NK-92 (cell line): Measurements from ENCODE around the gene PTPRE.

Source experiments
- DNase-seq: peaks from one replicate; lab custom pipeline; 2025; ENCODE audit not compliant: unreplicated experiment; lab: John Stamatoyannopoulos, UW

The PTPRE gene

GRCh38 chr10:128056303-128057050 is 149.6 kb downstream of the PTPRE start:
- DNase-seq, result no peak

- no peak for DNase-seq
These were observed 151.3 kb downstream of the PTPRE start for GRCh38 chr10:128058106-128058749.

GRCh38 chr10:128058750-128059134 is 151.8 kb downstream of the PTPRE start:
- DNase-seq, result no peak

DNA sequence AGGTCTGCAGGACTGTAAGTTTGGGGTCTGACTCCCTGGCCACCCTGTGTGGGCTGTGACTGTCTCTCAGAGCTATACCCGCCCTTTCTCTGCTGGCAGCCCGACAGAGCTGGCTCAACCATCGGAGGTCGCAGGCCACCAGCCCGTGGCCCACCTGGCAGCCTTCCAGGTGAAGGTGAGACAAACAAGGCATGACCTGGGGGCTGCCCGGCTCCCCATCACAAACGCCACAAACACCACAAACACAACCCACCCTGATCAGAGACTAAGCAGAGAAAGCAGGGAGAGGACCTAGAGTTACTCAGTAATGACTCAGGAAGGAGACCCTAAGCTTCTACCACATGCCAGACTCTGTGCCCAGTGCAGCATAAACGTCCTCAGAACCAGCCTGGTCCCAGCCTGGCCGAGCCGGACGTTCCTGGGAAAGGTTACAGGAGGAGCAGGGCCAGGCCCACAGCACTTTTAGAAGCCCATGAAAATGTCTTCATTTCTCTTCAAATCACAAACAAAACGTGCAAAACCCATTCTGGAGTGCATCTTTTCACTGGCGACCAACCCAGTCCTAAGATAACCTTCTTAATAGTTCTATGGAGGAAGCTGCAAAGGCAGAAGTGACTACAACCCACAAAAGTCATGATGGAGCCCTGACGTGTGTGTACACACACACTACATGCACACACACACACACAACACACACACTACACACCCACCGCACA is 152.5 kb downstream of the PTPRE start:
- DNase-seq, result no peak

DNA sequence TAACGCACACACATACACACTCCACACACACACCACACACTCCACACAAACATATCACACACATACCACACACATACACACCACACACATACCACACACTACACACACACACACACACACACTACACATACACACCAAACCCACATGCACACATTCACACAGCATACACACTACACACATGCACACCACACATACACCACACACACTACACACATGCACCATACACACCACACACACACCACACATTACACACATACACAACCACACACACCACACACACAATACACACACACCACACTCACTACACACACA is 153.0 kb downstream of the PTPRE start:
- DNase-seq, result no peak

DNA sequence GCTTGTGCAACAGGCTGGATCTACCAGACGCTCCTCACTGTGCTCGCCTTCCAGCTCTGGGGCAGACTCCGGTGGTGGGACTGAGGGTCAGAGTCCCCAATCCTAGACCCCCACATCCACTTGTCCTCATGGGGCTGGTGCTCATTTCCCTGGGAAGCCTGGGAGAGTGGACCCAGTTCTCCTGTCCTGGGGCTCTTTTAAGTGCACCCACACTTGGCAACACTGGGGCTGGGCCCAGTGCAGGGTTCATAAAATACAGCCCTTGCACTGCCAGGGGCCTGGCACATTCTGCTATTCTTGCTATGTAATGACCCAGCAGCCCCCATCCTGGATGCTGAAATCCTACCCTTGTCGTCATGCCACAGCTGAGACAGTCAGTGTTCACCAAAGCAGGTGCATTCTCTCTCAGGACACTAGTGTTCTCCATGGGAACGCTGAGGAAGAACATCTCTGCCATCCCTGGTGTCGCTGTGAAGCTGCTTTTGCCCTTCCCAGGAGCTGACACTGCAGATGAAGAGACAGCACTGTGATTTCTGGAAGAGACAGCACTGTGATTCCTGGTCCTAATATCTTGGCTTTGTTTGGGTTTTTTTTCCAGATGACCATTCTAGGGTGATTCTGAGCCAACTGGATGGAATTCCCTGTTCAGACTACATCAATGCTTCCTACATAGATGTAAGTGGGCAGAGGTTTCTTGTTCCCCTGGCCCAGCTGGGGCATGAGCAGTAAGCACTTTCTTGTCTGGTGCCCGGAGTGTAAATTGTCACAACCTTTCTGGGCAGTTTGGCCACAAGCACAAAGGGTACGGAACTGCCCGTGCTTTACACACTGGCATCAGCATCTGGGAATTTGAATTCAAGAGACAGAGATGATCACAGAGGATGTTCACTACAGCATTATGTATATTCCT is 153.7 kb downstream of the PTPRE start:
- no peak for DNase-seq

DNA sequence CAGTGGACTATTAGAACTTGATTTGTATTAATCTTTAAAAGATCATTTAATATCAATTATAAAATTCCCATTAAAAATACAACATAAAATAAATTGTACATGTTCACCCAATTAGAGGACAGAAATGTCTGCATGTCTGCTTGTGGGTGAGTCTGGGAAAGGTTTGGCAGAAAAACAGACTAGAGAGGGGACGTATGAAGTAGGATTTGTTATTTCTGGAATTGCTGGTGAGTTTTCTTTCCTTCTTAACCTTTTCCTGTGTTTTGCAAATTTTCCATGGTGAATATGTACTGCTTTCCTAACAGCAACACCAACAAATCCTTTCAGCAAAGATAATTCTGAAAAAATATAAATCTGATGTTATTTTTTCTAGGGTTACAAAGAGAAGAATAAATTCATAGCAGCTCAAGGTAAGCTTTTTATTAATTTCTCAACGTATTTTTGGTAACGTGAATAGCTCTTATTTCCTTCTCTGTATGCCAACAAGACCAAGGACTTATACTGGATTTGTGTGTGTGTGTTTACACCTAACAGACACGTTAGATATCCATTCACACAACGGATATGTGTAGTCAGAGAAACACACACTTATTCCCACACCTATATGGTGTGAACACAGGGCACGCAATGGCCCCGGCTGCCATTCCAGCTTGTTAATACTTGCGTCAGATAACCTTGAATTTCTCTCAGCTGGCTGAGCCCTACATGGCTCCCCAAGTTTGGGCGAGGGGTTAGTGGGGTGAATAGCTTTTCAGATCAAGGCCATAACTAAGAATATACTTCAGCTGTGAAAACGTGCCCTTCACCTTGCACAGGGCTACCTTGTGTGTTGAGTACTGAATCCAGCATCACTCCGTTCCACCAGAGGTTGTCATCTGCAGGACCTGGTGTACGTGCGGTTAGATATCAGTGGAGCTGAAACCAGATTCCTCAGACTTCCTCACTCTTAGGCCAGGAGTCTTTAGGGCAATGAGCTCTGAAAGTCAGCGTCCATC is 154.7 kb downstream of the PTPRE start:
- DNase-seq, result no peak

- DNase-seq, result no peak
These were observed 155.5 kb downstream of the PTPRE start for GRCh38 chr10:128062331-128062880.

GRCh38 chr10:128062881-128063563 is 156.1 kb downstream of the PTPRE start:
- DNase-seq, result no peak

- no peak for DNase-seq
These were observed 156.8 kb downstream of the PTPRE start for GRCh38 chr10:128063736-128064107.

DNA sequence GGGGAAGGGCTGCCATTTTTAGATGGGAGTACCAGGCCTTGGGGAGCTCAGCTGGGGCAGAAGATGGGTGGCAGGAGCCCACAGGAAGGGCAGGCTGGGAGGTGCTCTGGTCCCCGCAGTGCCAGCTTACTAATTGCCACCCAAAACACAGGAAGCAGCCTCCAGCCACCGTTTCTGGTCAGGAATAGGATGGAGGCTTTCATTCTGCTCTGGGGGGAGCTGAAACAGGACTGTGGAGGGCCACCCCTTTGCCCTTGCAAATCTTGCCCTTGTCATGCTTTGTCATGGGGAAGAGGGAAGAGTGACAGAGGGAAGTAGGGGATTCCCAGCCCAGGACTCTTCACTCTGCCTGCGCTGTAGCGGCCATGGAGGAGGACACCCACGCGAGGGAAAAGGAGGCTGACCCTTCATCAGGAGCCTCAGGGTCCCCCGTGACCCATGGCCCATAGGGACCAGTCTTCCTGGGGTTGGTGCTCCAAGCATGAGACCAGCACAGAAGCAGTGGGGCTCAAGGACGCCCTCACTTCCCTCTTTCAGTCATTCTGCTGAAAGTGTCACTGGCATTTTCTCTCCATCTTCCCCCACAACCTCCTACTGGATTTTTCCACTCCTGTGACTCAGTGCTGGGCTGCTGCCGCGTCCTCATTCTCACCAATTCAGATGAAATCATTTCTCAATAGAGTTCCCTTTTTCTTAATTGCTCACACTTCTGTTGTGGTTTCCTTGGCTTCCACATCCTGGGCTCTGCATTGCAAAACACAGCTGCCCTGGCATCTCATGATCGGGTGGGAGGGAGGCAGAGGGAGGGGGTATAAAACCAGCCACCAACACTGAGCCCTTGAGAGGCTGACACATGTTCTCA is 157.4 kb downstream of the PTPRE start:
- DNase-seq, result no peak

DNA sequence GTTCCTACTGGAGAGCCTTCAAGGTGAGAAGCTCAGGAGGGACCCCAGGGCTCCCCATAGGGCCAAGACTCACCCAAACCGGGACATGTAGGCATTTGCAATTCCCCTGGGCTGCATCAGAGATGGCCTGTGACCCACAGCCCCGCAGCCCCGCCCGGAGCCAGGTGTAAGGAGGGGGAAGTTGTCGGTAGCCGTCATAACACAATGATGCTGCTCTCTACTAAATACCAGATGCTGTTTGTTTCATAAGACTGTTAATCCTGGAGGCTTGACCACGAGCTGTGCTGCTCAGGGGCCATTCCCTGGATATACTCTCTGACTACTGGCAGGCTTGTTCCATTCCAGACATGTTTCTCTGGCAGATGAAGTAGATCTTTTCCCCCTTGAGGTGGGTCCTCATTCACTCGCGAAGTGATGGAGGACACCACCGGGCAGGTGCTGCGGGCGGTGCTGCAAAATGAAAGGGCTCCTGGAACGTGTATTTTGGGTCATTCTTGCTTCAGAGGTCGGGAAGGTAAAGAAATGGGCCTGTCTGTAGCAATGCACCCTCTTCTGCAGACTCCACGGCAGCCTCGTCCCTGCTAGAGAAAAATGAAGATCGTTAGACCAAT is 158.2 kb downstream of the PTPRE start:
- no peak for DNase-seq

- no peak for DNase-seq
These were observed 159.1 kb downstream of the PTPRE start for GRCh38 chr10:128065881-128066534.

GRCh38 chr10:128066870-128067382 is 160.0 kb downstream of the PTPRE start:
- no peak for DNase-seq

GRCh38 chr10:128067691-128068397 is 160.9 kb downstream of the PTPRE start:
- DNase-seq, result no peak
